ENCODE results near the gene OSM.

The OSM gene

GRCh38 chr22:30287648-30288418 is 21.2 kb upstream of the OSM start:
- Mint-ChIP-seq H3K36me3 (ENCODE audit: low read depth) (no peaks in the 10 kb centered on the region), H3K9me3 (no peaks in the 10 kb centered on the region), H3K4me3 (peak overlapping the region; percentile 85), H3K27me3 (ENCODE audit: low read depth, poor library complexity) (no peaks in the 10 kb centered on the region), H3K27ac (peak overlapping the region; percentile 73), H3K4me1 (peaks cover 26% of the 10 kb centered on the region)
- peak; percentile 70 for TF ChIP-seq CTCF (IDR thresholded peaks at IDR 0.05)
- DNase-seq: peak; percentile 79

- Mint-ChIP-seq H3K27ac (no peak overlapping the region), H3K9me3 (no peaks in the 10 kb centered on the region), H3K27me3 (ENCODE audit: low read depth, poor library complexity) (no peaks in the 10 kb centered on the region), H3K4me3 (no peak overlapping the region), H3K4me1 (peaks cover 26% of the 10 kb centered on the region), H3K36me3 (ENCODE audit: low read depth) (no peaks in the 10 kb centered on the region)
- peak; percentile 97 for TF ChIP-seq CTCF (IDR thresholded peaks at IDR 0.05)
- peak; percentile 85 for DNase-seq
Observed at GRCh38 chr22:30286813-30287647, 20.4 kb upstream of the OSM start.

- Mint-ChIP-seq H3K27ac (no peak overlapping the region), H3K4me3 (no peak overlapping the region), H3K36me3 (ENCODE audit: low read depth) (no peaks in the 10 kb centered on the region), H3K4me1 (peaks cover 26% of the 10 kb centered on the region), H3K9me3 (no peaks in the 10 kb centered on the region), H3K27me3 (ENCODE audit: low read depth, poor library complexity) (no peaks in the 10 kb centered on the region)
- no peak for DNase-seq
- TF ChIP-seq CTCF (IDR thresholded peaks at IDR 0.05): no peak
Observed at GRCh38 chr22:30286331-30286730, 19.7 kb upstream of the OSM start.

GRCh38 chr22:30285846-30286200 is 19.2 kb upstream of the OSM start:
- no peaks in the 10 kb centered on the region for H3K9me3 Mint-ChIP-seq
- peaks cover 26% of the 10 kb centered on the region for H3K4me1 Mint-ChIP-seq
- no peaks in the 10 kb centered on the region for H3K27me3 Mint-ChIP-seq (ENCODE audit: low read depth, poor library complexity)
- DNase-seq: no peak
- TF ChIP-seq CTCF (IDR thresholded peaks at IDR 0.05): no peak
- no peak overlapping the region for H3K4me3 Mint-ChIP-seq
- H3K27ac Mint-ChIP-seq: no peak overlapping the region
- H3K36me3 Mint-ChIP-seq (ENCODE audit: low read depth): no peaks in the 10 kb centered on the region

- no peak overlapping the region for H3K4me3 Mint-ChIP-seq
- H3K4me1 Mint-ChIP-seq: peaks cover 21% of the 10 kb centered on the region
- H3K27ac Mint-ChIP-seq: no peak overlapping the region
- H3K27me3 Mint-ChIP-seq (ENCODE audit: low read depth, poor library complexity): no peaks in the 10 kb centered on the region
- DNase-seq: no peak
- no peak for TF ChIP-seq CTCF (IDR thresholded peaks at IDR 0.05)
- no peaks in the 10 kb centered on the region for H3K36me3 Mint-ChIP-seq (ENCODE audit: low read depth)
- no peaks in the 10 kb centered on the region for H3K9me3 Mint-ChIP-seq
Observed at GRCh38 chr22:30285176-30285845, 18.7 kb upstream of the OSM start.

All from nephron progenitor cell (in vitro differentiated cells).